Measurements from ENCODE around the gene OVCH1.
"Not testable (repeated sequence)": the region's sequence is repeated elsewhere in the genome, so short reads cannot be mapped to it uniquely, and the experiment has no call there.

The OVCH1 gene

DNA sequence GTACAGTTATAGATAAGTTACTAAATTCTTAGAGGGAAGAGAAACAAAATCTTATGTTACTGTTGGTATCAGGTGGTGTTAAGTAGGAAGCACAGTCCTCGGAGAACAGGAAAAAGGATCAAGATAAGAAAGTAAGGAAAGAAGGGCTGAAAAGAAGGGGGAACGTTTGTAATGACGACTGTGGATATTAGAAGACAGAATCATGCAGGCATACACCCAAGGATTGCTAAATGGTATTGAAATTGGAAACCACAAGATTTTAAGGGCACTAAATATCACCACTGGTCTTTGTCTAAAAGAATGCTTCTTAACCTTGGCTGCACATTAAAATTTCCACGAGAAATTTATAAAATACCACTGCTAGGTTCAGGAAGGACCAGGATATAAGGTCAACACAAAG is 82.4 kb downstream of the OVCH1 start:
- DNase-seq: no peak

DNA sequence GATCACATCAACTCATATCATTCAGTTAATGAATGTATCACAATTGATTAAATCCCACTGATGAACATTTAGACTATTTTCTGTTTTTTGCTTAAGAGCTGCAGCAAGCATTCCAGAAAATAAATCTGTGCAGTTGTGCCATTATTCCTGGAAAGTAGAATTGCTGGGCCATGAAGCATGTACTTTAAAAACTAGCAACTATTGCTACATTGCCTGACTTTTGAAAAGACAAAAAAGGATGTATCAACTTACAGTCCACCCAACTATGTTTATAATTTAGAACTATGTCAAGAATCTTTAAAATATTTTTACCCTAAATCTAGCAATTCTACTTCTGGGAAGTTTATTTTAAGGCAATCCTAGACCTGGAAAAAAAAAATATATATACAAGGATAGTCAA is 83.1 kb downstream of the OVCH1 start:
- no peak for DNase-seq

DNA sequence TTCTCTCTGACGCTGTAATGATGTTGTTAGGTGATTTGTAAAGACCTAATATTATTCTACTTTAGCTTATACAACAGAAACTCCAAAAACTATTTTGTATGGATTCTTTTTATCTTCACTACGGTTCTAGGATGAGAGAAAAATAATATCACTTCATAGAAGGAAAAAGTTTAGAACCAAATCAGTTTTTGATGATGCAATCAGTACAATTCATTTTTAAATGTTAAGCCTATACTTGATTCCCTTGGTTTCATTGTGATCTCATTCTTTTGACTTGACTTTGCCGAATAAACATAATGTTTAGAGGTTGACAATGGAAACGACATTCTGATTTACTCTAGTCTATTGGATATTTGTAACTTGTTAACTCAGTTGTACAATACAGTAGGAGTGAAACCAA is 91.9 kb downstream of the OVCH1 start:
- no peak for DNase-seq

DNA sequence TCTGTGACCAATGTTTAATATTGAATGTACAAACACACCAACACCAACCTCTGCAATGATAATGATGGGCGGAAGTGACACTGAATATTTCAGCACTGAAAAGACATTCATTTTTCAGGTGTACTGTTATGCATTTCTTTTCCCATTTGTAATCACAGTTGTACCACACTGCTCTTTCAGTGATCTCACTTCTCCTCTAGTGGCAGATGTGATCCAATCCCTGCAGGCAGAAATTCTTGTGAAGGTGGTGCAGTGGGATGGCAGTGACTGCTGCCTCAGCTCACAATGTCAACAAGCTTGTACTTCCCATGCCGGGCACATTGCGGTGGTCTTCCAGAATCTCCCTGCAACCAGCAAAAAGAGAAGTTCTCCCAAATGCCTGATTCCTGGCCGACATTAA is 93.5 kb downstream of the OVCH1 start:
- no peak for DNase-seq

DNA sequence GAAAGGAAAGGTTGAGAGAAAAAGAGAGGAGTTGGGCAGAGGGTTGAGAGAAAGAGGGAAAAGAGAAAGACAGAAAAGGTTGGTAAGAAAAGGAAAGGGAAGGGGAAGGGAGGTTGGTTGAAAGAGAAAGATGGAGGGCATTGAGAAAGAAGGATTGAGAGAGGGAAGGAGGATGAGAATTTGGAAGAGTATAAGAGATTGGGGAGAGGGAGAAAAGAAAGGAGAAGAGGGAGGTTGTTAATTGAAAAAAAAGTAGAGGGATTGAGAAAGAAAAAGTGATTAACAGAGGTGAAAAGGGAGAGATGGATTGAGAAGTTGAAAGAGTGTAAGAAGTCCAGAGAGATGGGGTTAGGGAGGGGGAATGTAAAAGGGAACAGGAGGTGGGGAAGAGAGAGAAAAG is 95.0 kb downstream of the OVCH1 start:
- no peak for DNase-seq

DNA sequence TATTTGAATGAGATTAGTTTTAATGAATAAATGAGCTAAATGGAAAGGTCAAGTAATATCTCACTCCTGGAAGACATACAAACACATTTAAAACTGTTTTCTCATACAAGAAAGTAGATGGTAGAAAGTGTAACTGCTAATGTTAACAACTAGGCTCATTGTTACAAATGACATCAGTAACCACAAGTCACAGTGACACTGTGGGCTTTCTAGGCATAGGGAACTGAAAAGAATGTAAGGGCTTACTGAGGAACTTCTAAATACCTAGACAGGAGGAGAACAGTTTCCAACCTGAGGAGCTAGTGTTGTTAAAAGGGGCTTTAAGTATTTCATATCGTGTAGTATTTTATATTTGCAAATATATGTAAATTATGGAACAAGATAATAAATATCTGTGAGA is 99.0 kb downstream of the OVCH1 start:
- no peak for DNase-seq

DNA sequence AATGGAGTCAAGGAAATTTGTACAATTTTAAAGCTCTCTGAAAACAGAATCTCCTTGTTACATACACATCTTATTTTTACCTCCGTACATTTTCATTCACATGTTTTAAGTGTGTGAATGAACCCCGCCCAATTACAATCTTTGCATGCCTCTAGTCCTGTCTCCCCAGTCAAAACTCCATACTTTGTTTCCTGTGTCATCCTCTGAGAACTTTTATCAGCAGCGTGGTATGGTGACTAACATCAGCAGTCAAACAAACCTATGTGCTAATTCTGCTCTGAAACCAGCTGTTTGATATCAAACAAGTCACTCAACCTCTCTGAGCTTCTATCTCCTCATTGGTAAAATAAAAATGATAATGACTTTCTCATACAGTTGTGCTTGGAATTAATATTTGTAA is 100.7 kb downstream of the OVCH1 start:
- no peak for DNase-seq

DNA sequence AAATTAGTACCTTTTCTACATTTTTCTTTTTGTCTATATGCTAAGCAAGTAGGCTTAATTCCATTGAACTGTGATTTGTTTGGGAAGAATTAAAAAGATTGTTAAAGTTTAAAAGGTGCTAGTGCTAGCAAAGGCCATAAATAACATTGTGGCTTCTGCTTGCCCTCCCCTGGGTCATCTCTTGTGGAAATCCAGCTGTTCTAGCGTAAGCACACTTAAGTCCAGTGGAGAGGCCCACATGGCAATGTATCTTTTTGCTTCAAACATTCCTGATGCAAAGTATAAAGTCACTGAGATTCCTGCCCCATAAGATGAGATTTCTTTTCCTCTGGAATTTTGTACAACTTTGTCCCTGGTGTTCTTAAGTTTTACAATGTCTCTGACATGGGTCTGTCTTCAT is 102.1 kb downstream of the OVCH1 start:
- DNase-seq: no peak

DNA sequence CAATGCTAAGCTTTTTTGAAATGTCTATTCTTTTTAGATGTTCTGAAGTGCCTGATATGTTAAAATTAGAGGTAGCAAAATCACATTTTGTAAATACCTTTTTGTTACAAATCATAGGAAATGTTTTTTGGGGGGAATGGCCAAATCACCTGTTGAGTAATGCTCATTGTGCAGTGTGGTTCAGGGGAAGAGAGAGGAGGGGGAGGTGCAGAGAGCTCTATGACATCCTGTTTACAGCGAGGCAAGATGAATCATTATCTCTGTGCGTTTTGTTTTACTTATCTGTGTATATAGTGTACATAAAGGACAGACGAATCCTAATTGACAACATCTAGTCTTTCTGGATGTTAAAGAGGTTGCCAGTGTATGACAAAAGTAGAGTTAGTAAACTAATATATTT is 107.1 kb downstream of the OVCH1 start:
- DNase-seq: not testable (repeated sequence)

DNA sequence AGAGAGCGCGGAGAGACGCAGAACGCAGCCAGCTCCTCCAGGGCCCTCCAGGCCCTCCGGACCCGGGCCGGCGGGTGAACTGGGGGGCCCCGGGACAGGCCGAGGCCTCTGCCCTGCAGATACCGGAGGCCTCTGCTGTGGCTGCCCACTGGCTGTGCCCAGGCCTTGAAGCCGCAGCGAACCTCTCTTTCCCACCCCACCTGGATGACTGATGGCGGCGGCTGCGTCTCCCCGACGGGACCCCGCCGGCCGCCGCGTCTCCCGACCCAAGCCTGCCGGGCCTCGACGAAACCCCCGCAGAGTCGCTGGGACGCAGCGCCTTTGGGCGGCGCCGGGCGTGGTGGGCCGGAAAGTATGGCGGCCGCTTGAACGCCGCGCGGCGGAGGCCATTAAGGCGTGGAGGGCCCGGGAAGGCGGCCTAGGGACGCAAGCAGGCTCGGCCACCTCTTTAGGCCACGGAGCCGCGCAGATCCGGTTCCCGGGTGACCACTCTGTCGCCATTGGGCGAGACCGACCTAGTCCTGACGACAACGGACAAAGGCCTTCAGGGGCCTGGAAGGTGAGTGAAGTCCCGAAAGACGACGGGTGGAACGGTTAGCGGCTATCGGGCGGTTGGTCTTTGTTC is 108.1 kb downstream of the OVCH1 start:
- no peak for DNase-seq

DNA sequence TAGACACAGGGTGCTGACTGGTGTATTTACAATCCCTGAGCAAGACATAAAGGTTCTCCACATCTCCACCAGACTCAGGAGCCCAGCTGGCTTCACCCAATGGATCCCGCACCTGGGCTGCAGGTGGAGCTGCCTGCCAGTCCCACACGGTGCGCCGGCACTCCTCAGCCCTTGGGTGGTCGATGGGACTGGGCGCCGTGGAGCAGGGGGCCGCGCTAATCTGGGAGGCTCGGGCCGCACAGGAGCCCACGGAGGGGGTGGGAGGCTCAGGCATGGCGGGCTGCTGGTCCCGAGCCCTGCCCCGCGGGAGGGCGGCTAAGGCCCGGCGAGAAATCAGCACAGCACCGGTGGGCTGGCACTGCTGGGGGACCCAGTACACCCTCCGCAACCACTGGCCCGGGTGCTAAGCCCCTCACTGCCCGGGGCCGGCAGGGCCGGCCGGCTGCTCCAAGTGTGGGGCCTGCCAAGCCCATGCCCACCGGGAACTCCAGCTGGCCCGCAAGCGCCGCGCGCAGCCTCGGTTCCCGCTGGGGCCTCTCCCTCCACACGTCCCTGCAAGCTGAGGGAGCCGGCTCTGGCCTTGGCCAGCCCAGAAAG is 111.3 kb downstream of the OVCH1 start:
- not testable (repeated sequence) for DNase-seq

DNA sequence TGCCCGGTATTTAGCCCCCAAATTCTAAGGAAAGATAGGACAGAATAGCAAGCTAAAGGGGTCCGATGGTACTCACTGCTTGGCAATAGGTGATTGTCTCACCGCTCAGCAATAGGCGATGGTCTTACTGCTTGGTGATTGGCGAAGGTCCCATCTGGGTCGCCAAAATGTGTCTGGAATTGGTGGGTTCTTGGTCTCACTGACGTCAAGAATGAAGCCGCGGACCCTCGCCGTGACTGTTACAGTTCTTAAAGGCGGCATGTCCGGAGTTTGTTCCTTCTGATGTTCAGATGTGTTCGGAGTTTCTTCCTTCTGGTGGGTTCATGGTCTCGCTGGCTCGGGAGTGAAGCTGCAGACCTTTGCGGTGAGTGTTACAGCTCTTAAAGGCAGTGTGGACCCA is 112.3 kb downstream of the OVCH1 start:
- DNase-seq: not testable (repeated sequence)

DNA sequence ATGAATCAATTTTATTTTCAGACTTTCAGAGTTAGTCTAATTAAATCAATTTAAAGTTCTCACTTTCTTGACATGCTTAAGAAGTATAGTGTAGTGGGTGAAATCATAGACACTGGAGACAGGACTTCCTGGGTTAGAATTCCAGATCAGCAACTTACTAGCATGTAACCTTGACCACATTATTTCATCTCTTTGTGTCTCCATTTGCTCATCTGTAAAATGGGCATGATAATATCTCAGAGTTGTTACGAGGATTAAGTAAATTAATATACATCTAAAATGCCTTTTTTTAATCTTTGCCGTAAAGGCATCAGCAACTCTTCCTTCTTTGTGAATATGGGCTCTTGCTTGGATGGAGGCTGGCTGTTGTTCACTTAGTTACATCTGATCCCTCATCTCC is 115.2 kb downstream of the OVCH1 start:
- DNase-seq: no peak

DNA sequence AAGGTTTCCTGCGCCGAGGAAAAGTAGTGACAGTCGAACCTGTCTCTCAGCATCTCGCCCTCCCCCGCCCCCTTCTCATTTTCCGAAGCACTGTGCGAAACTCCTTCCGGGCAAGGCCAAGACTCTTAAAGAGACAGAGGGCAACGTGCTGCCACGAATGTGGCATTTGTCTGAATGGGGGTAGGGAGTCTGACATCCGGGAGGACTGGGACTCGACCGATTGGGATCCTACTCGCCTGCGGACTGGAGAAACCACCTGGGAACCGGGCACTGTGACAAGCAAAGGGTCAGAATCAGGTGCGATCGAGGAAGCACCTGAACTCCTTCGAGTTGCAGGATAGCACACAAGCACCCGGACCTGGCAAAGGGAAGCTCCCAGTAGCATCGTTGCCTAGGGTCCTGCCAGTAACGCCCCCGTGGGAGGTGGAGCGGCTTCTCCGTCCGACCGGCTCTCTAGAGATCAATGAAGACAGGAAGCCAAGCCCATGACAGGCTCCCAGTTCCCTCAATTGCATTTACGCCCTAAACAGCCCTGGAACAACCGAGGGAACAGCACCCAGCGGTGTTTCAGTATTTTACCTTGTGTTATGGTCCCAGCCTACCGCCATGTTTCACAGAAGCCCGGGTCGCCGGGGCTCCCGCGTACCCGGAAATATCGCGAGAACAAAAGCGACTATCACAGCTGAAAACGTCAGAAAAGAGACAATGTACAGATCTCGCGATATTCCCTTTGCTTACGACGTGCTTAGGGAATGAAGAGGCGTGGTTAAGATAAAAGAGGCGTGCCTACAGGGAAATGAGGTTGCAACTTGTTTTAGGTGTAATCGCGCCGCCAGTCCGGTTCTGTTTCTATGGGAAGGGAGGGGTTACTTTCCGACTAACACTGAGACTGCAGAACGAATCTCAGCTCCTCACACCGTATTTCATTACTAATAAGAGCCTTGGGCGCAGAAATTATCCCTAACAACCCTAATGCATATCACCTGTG is 116.7 kb downstream of the OVCH1 start, which contains the start of gene ERGIC2:
TSS of gene ERGIC2 (minus strand) at position 637 of the 988 bp plus-strand sequence. CDS start 9,539 bp downstream, outside the sequence.
- peak; percentile 19 to 94 (median 72) for DNase-seq
